Liver (tissue), 3 donors: Measurements from ENCODE around the gene NCMAP.

ENCODE experiments used
- EGR1 ChIP-seq, 2 donors: IDR thresholded peaks; 2 replicates each; pipeline ENCODE4 v1.6.1; 2016 to 2018; ENCODE audit warnings: antibody characterized with exemption in 2 of 2, low read depth in 2 of 2
- HNF4A ChIP-seq, 2 donors: conservative IDR thresholded peaks; 2 replicates each; pipeline ENCODE4 v1.6.1; 2016; ENCODE audit warnings: antibody characterized with exemption in 2 of 2, mild to moderate bottlenecking in 2 of 2
- HNF4G ChIP-seq: IDR thresholded peaks from 2 replicates; pipeline ENCODE4 v1.6.1; 2016; ENCODE audit warnings: antibody characterized with exemption
- JUND ChIP-seq, 2 donors: IDR thresholded peaks; 2 replicates each; pipeline ENCODE4 v1.6.1; 2016; ENCODE audit warnings: antibody characterized with exemption in 2 of 2
- NR2F2 ChIP-seq: IDR thresholded peaks from 2 replicates; pipeline ENCODE4 v1.6.1; 2016; ENCODE audit warnings: antibody characterized with exemption
- RAD21 ChIP-seq, 2 donors: IDR thresholded peaks; 2 replicates each; pipeline ENCODE4 v1.6.1; 2016; ENCODE audit warnings: antibody characterized with exemption in 2 of 2, mild to moderate bottlenecking in 2 of 2
- REST ChIP-seq: IDR thresholded peaks from 2 replicates; pipeline ENCODE4 v1.6.1; 2016; ENCODE audit warnings: antibody characterized with exemption, mild to moderate bottlenecking
- YY1 ChIP-seq: IDR thresholded peaks from 2 replicates; pipeline ENCODE4 v1.6.1; 2016; ENCODE audit warnings: antibody characterized with exemption, mild to moderate bottlenecking
- TF ChIP-seq, protein P1 (sequence below): fragments of 150-350 bp; IDR thresholded peaks from 2 replicates; pipeline ENCODE4 v1.5.1; 2017; ENCODE audit warnings: improper control_type of control experiment, low read depth, low read length; ENCODE audit not compliant: missing input control
- donor health status: healthy.
- donor health status: healthy.

DNA sequence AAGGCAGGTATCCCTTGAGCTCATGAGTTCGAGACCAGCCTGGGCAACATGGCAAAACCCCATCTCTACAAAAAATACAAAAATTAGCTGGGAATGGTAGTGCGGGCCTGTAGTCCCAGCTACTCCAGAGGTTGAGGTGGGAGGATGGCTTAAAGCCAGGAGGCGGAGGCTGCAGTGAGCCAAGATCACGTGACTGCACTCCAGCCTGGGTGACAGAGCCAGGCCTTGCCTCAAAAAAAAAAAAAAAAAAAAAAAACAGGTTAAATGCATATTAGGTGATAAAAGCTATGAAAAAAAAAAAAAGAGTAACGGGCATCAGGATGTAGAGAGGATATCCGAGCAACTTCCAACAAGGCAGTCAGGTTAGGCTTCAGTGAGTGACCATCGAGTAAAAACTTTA, 84.4 kb downstream of the NCMAP start:
- TF ChIP-seq, protein P1, sequence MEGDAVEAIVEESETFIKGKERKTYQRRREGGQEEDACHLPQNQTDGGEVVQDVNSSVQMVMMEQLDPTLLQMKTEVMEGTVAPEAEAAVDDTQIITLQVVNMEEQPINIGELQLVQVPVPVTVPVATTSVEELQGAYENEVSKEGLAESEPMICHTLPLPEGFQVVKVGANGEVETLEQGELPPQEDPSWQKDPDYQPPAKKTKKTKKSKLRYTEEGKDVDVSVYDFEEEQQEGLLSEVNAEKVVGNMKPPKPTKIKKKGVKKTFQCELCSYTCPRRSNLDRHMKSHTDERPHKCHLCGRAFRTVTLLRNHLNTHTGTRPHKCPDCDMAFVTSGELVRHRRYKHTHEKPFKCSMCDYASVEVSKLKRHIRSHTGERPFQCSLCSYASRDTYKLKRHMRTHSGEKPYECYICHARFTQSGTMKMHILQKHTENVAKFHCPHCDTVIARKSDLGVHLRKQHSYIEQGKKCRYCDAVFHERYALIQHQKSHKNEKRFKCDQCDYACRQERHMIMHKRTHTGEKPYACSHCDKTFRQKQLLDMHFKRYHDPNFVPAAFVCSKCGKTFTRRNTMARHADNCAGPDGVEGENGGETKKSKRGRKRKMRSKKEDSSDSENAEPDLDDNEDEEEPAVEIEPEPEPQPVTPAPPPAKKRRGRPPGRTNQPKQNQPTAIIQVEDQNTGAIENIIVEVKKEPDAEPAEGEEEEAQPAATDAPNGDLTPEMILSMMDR: no peak
- TF ChIP-seq EGR1 (IDR thresholded peaks at IDR 0.05; ENCODE audit: low read depth in 2 of 2) (no peak), NR2F2 (no peak), HNF4G (no peak), JUND (IDR thresholded peaks at IDR 0.05) (no peak), REST (no peak), RAD21 (IDR thresholded peaks at IDR 0.05) (no peak), YY1 (no peak), HNF4A (conservative IDR thresholded peaks at IDR 0.05) (no peak)
